GM23248 (cell line): ENCODE data around the gene MDM4. TPM values are rescaled to one million over a fixed set of nuclear protein-coding genes. Genes with fewer than 3 reads are reported as not detected.

ENCODE experiments used
- DNase-seq: peaks from one replicate; pipeline ENCODE4 v3.0.0-alpha.2; 2015
- H2AFZ ChIP-seq: fragments of 200-600 bp; sonication (generic); 2 replicates; pipeline ENCODE4 v1.6.1; 2016; ENCODE audit warnings: antibody characterized with exemption
- H3F3A ChIP-seq: fragments of 200-600 bp; sonication (generic); 2 replicates; pipeline ENCODE4 v1.6.1; 2016; ENCODE audit warnings: mild to moderate bottlenecking, antibody characterized with exemption, mixed run types; ENCODE audit not compliant: insufficient read depth
- H3K27ac ChIP-seq: fragments of 200-600 bp; sonication (generic); 2 replicates; pipeline ENCODE4 v1.5.1; 2016; ENCODE audit warnings: mild to moderate bottlenecking
- H3K27me3 ChIP-seq: fragments of 200-600 bp; sonication (generic); replicated peaks from 2 replicates; pipeline ENCODE4 v1.6.1; 2016; ENCODE audit warnings: mild to moderate bottlenecking; ENCODE audit not compliant: insufficient read depth
- H3K36me3 ChIP-seq: fragments of 200-600 bp; sonication (generic); 2 replicates; pipeline ENCODE4 v1.6.1; 2016; ENCODE audit warnings: low read depth, mild to moderate bottlenecking
- H3K4me1 ChIP-seq: fragments of 200-600 bp; sonication (generic); 2 replicates; pipeline ENCODE4 v1.6.1; 2016; ENCODE audit warnings: mild to moderate bottlenecking; ENCODE audit not compliant: insufficient read depth
- H3K4me2 ChIP-seq: fragments of 200-600 bp; sonication (generic); one replicate; pipeline ENCODE4 v1.6.1; 2016; ENCODE audit warnings: mild to moderate bottlenecking; ENCODE audit not compliant: unreplicated experiment
- H3K4me3 ChIP-seq: fragments of 200-600 bp; sonication (generic); 2 replicates; pipeline ENCODE4 v1.5.1; 2016; ENCODE audit warnings: mild to moderate bottlenecking
- H3K79me2 ChIP-seq: fragments of 200-600 bp; sonication (generic); 2 replicates; pipeline ENCODE4 v1.6.1; 2016; ENCODE audit warnings: mild to moderate bottlenecking; ENCODE audit not compliant: insufficient read depth
- H3K9ac ChIP-seq: fragments of 200-600 bp; sonication (generic); 2 replicates; pipeline ENCODE4 v1.6.1; 2016; ENCODE audit warnings: mild to moderate bottlenecking
- H3K9me2 ChIP-seq: fragments of 200-600 bp; sonication (generic); 2 replicates; pipeline ENCODE4 v1.6.1; 2016; ENCODE audit warnings: mixed run types, mild to moderate bottlenecking, moderate library complexity; ENCODE audit not compliant: insufficient read depth
- H3K9me3 ChIP-seq: fragments of 200-600 bp; sonication (generic); one replicate; pipeline ENCODE4 v1.6.1; 2017; ENCODE audit warnings: low read depth
- H4K20me1 ChIP-seq: fragments of 200-600 bp; sonication (generic); 2 replicates; pipeline ENCODE4 v1.6.0; 2016; ENCODE audit not compliant: insufficient read depth
- EZH2 ChIP-seq: fragments of 200-600 bp; sonication (generic); IDR thresholded peaks from 2 replicates; pipeline ENCODE4 v1.6.1; 2018; ENCODE audit warnings: antibody characterized with exemption, mild to moderate bottlenecking; ENCODE audit not compliant: insufficient read depth, poor library complexity, severe bottlenecking
- EZH2phosphoT487 ChIP-seq: fragments of 200-600 bp; sonication (generic); IDR thresholded peaks from 2 replicates; pipeline ENCODE4 v1.6.1; 2018; ENCODE audit warnings: antibody characterized with exemption, moderate library complexity, mild to moderate bottlenecking, low read depth; ENCODE audit not compliant: insufficient read depth
- WGBS, 2 experiments: methylation state at CpG; one replicate each; pipeline ENCODE4 v1.1.6; 2015 to 2017; ENCODE audit warnings: low lambda C conversion rate in 2 of 2, low coverage in 1 of 2; ENCODE audit errors: missing lambda C conversion rate in 2 of 2; 5-methylcytosine and 5-hydroxymethylcytosine counted together
- in situ Hi-C: fragments of 300-500 bp; cut with MboI; formaldehyde crosslinking; loops from 2 replicates; pipeline ENCODE4 v1.15.0; 2020
- polyA plus RNA-seq: library from polyadenylated mRNA; unstranded; fragments of >200 nt; fragmentation: Nextera tagmentation; extraction: Ambion mirVana; gene quantifications from 2 replicates; pipeline ENCODE4 v1.2.1, GENCODE V29; 2016
- total RNA-seq: library from RNA; depleted of rRNA; stranded (reverse); fragments of >200 nt; shearing (Covaris generic); gene quantifications from 2 replicates; pipeline ENCODE4 v1.2.3, GENCODE V29; 2014

Gene MDM4
- total and polyA plus RNA-seq, 2 experiments from 2014 or later: 9.6 to 12.6 TPM

GRCh38 chr1:204473400-204473965, 42.7 kb upstream of the MDM4 start:
- no peaks in the 10 kb centered on the region for H3K9me3 ChIP-seq
- H3K79me2 ChIP-seq: no peaks in the 10 kb centered on the region
- no peaks in the 10 kb centered on the region for H3K36me3 ChIP-seq
- DNase-seq: no peak
- no peak overlapping the region for H3K4me2 ChIP-seq
- 0 out of 2 replicates have a peak, but pooled peaks cover 6% of the 10 kb centered on the region for H3K27me3 ChIP-seq
- no peak overlapping the region for H3K9ac ChIP-seq
- H3F3A ChIP-seq: no peaks in the 10 kb centered on the region
- TF ChIP-seq EZH2phosphoT487 (no peak), EZH2 (no peak)
- no peaks in the 10 kb centered on the region for H3K9me2 ChIP-seq
- H3K4me1 ChIP-seq: no peaks in the 10 kb centered on the region
- in situ Hi-C loops: no loop called here
- no peak overlapping the region for H2AFZ ChIP-seq
- no peak overlapping the region for H3K27ac ChIP-seq
- no peaks in the 10 kb centered on the region for H4K20me1 ChIP-seq
- WGBS, 2 experiments: 30 to 46% methylated on average over 1 of the region's 1 CpG
- H3K4me3 ChIP-seq: no peak overlapping the region

DNA sequence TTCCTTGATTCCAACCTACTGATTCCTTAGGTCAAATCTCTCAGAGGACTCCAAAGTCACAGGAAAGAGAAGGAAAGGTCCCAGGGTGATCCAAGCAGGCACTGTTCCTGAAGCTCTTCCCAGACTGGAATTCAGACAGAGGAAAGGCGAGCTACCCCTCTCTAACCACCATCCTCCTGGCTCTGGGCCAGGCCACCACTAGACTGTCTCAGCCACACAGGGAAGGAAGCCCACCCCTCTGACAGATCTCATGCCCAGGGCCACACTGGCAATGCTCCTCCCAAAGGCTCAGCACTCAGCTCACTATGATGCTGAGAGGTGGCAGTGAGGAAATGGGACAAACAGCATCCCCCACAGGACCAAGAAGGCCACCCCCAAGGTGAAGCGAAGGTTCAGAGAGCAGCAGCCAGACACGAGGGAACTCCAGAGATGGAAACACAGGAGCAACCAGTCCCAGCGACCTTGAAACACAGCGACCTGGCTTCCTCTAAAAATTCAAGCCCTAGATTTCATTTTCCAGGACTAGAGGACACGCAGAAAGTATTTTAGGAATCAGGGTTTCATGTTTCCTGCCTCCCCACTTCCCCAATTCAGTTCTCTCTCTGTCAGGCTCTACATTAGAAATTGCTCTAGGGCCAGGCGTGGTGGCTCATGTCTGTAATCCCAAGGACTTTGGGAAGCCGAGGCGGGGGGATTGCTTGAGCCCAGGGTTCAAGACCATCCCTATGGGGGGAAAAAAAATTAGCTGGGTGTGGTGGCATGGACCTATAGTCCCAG, 40.4 kb upstream of the MDM4 start:
- Histone ChIP-seq H3K27ac (no peak overlapping the region), H3K9ac (no peak overlapping the region), H3K4me2 (no peak overlapping the region), H2AFZ (no peak overlapping the region), H3F3A (no peaks in the 10 kb centered on the region), H3K4me3 (no peak overlapping the region), H3K79me2 (no peaks in the 10 kb centered on the region), H3K9me2 (no peaks in the 10 kb centered on the region), H3K27me3 (0 out of 2 replicates have a peak, but pooled peaks cover 6% of the 10 kb centered on the region), H3K9me3 (no peaks in the 10 kb centered on the region), H4K20me1 (no peaks in the 10 kb centered on the region), H3K4me1 (0 out of 2 replicates have a peak, but pooled peaks cover 3% of the 10 kb centered on the region), H3K36me3 (no peaks in the 10 kb centered on the region)
- no peak for DNase-seq
- WGBS, 2 experiments: 75 to 77% methylated on average over 9 of the region's 9 CpGs
- no peak for TF ChIP-seq EZH2
- TF ChIP-seq EZH2phosphoT487: no peak
- in situ Hi-C loops: no loop called here

DNA sequence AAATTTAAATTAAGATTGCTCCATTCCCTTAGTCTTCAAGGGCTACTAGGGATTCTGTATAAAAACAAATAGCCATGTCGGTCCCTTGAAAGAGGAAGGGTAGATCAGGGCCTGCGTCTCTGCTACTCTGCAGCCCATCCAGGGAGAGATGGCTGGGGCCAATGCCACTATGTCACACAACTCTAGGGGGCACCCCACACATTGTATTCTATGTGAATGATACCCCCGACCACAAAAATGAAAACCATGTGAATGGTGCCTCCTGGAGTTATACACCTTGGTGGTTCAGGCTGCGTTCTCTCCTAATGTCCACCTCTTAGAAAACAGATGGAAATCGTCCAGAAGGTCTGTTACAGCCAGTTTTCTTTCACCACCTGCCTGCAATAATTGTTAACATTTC, 39.6 kb upstream of the MDM4 start:
- 0 out of 2 replicates have a peak, but pooled peaks cover 3% of the 10 kb centered on the region for H3K4me1 ChIP-seq
- 77 to 78% methylated on average over 5 of the region's 5 CpGs for WGBS, 2 experiments
- in situ Hi-C loops: no loop called here
- no peak overlapping the region for H3K4me2 ChIP-seq
- H3K27ac ChIP-seq: no peak overlapping the region
- H3K36me3 ChIP-seq: no peaks in the 10 kb centered on the region
- no peak overlapping the region for H3K9ac ChIP-seq
- no peak overlapping the region for H3K4me3 ChIP-seq
- DNase-seq: no peak
- H3K9me2 ChIP-seq: no peaks in the 10 kb centered on the region
- H4K20me1 ChIP-seq: no peaks in the 10 kb centered on the region
- 0 out of 2 replicates have a peak, but pooled peaks cover 6% of the 10 kb centered on the region for H3K27me3 ChIP-seq
- no peak for TF ChIP-seq EZH2
- no peak for TF ChIP-seq EZH2phosphoT487
- no peaks in the 10 kb centered on the region for H3K9me3 ChIP-seq
- H3F3A ChIP-seq: no peaks in the 10 kb centered on the region
- no peaks in the 10 kb centered on the region for H3K79me2 ChIP-seq
- H2AFZ ChIP-seq: no peak overlapping the region

GRCh38 chr1:204477036-204477740, 39.0 kb upstream of the MDM4 start:
- no peak for DNase-seq
- Histone ChIP-seq H3K9me3 (no peaks in the 10 kb centered on the region), H3K9me2 (no peaks in the 10 kb centered on the region), H3K27me3 (0 out of 2 replicates have a peak, but pooled peaks cover 6% of the 10 kb centered on the region), H3K27ac (no peak overlapping the region), H3K79me2 (no peaks in the 10 kb centered on the region), H4K20me1 (no peaks in the 10 kb centered on the region), H2AFZ (no peak overlapping the region), H3K9ac (no peak overlapping the region), H3K36me3 (no peaks in the 10 kb centered on the region), H3F3A (no peaks in the 10 kb centered on the region), H3K4me1 (0 out of 2 replicates have a peak, but pooled peaks cover 3% of the 10 kb centered on the region), H3K4me3 (no peak overlapping the region), H3K4me2 (no peak overlapping the region)
- TF ChIP-seq EZH2phosphoT487 (no peak), EZH2 (no peak)
- in situ Hi-C loops: no loop called here
- WGBS, 2 experiments: 57 to 64% methylated on average over 5 of the region's 5 CpGs
